ENCODE data around the gene NLRP1.
"Not testable (repeated sequence)": the region's sequence is repeated elsewhere in the genome, so short reads cannot be mapped to it uniquely, and the experiment has no call there.

NLRP1 gene

DNA sequence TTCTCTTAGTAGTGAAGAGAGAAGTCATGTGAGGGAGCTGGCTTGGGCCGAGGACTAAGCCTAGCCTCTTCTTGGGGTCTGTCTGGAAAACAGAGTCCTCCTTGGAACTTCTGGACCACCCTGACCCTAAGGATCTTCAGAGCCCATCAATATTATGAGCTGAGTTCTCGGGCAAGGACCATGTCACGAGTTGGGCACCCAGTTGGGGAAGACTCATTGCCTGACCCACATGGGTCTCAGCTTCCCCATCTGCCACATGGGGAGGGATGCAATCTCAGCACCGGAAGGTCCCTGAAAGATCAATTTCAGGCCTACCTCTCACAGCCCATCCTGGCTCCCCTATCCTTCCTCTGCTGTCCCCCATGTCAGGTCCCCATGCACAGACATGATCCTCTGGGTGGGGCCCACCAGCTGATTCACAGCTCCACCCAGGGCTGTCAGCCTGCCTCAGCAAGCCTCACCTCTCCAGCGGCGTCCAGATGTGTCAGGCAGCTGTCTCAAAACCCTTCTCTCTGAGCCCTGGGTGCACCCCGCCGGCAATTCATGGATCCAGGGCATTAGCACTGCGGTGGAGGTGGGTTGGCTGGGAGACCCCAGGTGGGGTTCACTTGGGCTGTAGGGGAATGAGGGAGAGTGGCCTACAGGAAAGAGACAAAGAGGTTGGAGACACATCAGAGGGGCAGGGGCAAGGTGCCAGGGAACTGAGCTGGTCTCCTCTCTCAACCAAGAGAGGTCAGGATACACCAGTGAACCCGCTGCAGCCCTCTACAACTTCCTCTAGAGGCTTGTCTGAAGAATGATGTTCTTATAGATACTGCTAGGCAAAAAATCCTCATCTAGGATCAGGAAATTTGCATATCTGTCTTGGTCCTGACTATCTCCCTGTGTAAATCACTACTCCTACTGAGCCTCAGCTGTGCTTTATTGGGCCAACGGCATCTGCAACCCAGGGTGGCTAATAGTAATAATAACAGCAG is 1.8 kb downstream of the NLRP1 start:
- Histone ChIP-seq H3K27ac (replicated peaks) (no peak overlapping the region), H3K27me3 (ENCODE audit: insufficient read depth, poor library complexity, severe bottlenecking) (no peaks in the 10 kb centered on the region), H3K4me3 (replicated peaks; ENCODE audit: insufficient read depth, low read length) (no peak overlapping the region)
- no peak for DNase-seq (ENCODE audit: low read depth in 1 of 2, low spot score in 1 of 2)
- TF ChIP-seq GABPA (IDR thresholded peaks at IDR 0.05; ENCODE audit: low read depth) (no peak), SPI1 (IDR thresholded peaks at IDR 0.05; ENCODE audit: borderline replicate concordance, low read depth) (no peak), POLR2AphosphoS5 (IDR thresholded peaks at IDR 0.05; ENCODE audit: low read depth) (no peak)
- TF ChIP-seq, protein P1, sequence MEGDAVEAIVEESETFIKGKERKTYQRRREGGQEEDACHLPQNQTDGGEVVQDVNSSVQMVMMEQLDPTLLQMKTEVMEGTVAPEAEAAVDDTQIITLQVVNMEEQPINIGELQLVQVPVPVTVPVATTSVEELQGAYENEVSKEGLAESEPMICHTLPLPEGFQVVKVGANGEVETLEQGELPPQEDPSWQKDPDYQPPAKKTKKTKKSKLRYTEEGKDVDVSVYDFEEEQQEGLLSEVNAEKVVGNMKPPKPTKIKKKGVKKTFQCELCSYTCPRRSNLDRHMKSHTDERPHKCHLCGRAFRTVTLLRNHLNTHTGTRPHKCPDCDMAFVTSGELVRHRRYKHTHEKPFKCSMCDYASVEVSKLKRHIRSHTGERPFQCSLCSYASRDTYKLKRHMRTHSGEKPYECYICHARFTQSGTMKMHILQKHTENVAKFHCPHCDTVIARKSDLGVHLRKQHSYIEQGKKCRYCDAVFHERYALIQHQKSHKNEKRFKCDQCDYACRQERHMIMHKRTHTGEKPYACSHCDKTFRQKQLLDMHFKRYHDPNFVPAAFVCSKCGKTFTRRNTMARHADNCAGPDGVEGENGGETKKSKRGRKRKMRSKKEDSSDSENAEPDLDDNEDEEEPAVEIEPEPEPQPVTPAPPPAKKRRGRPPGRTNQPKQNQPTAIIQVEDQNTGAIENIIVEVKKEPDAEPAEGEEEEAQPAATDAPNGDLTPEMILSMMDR (IDR thresholded peaks at IDR 0.05; ENCODE audit: insufficient read depth, low read length), result no peak
- TF ChIP-seq, protein P2, sequence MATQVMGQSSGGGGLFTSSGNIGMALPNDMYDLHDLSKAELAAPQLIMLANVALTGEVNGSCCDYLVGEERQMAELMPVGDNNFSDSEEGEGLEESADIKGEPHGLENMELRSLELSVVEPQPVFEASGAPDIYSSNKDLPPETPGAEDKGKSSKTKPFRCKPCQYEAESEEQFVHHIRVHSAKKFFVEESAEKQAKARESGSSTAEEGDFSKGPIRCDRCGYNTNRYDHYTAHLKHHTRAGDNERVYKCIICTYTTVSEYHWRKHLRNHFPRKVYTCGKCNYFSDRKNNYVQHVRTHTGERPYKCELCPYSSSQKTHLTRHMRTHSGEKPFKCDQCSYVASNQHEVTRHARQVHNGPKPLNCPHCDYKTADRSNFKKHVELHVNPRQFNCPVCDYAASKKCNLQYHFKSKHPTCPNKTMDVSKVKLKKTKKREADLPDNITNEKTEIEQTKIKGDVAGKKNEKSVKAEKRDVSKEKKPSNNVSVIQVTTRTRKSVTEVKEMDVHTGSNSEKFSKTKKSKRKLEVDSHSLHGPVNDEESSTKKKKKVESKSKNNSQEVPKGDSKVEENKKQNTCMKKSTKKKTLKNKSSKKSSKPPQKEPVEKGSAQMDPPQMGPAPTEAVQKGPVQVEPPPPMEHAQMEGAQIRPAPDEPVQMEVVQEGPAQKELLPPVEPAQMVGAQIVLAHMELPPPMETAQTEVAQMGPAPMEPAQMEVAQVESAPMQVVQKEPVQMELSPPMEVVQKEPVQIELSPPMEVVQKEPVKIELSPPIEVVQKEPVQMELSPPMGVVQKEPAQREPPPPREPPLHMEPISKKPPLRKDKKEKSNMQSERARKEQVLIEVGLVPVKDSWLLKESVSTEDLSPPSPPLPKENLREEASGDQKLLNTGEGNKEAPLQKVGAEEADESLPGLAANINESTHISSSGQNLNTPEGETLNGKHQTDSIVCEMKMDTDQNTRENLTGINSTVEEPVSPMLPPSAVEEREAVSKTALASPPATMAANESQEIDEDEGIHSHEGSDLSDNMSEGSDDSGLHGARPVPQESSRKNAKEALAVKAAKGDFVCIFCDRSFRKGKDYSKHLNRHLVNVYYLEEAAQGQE (IDR thresholded peaks at IDR 0.05; ENCODE audit: insufficient replicate concordance, low read depth), result no peak

DNA sequence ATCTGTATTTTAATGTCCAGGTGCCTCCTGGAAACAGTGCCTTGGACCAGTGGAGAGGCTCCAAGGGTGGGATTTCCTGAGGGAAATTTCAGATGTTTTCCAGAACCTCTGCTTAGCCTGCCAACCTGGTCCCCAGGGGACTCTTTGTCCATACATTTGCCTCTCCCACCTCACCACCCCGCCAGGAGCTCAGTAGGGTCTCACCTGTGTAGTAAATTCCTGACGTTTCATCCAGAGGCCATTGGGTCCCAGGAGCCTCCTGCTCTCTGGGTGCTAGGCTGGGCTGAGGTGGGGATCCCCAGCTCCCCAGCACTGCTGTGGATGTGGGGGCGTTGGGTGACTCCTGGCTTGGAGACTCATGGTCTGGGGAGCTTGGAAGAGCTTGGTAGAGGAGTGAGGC is 2.7 kb downstream of the NLRP1 start:
- no peak for DNase-seq (ENCODE audit: low read depth in 1 of 2, low spot score in 1 of 2)
- TF ChIP-seq SPI1 (IDR thresholded peaks at IDR 0.05; ENCODE audit: borderline replicate concordance, low read depth), result no peak
- H3K27ac ChIP-seq (replicated peaks), result no peak overlapping the region
- H3K4me3 ChIP-seq (replicated peaks; ENCODE audit: insufficient read depth, low read length), result no peak overlapping the region
- no peaks in the 10 kb centered on the region for H3K27me3 ChIP-seq (ENCODE audit: insufficient read depth, poor library complexity, severe bottlenecking)

- DNase-seq (ENCODE audit: low read depth in 1 of 2, low spot score in 1 of 2), result no peak
- Histone ChIP-seq H3K27me3 (ENCODE audit: insufficient read depth, poor library complexity, severe bottlenecking) (no peaks in the 10 kb centered on the region), H3K27ac (replicated peaks) (no peak overlapping the region), H3K4me3 (replicated peaks; ENCODE audit: insufficient read depth, low read length) (no peak overlapping the region)
- no peak for TF ChIP-seq POLR2AphosphoS5 (IDR thresholded peaks at IDR 0.05; ENCODE audit: low read depth)
- no peak for TF ChIP-seq SPI1 (IDR thresholded peaks at IDR 0.05; ENCODE audit: borderline replicate concordance, low read depth)
- no peak for TF ChIP-seq GABPA (IDR thresholded peaks at IDR 0.05; ENCODE audit: low read depth)
These were observed 3.3 kb downstream of the NLRP1 start for GRCh38 chr17:5580969-5581368.

GRCh38 chr17:5580367-5580766 is 3.9 kb downstream of the NLRP1 start:
- TF ChIP-seq GABPA (IDR thresholded peaks at IDR 0.05; ENCODE audit: low read depth), result no peak
- no peak for TF ChIP-seq SPI1 (IDR thresholded peaks at IDR 0.05; ENCODE audit: borderline replicate concordance, low read depth)
- no peak for TF ChIP-seq POLR2AphosphoS5 (IDR thresholded peaks at IDR 0.05; ENCODE audit: low read depth)
- TF ChIP-seq, protein P2 (IDR thresholded peaks at IDR 0.05; ENCODE audit: insufficient replicate concordance, low read depth), result no peak
- TF ChIP-seq, protein P1 (IDR thresholded peaks at IDR 0.05; ENCODE audit: insufficient read depth, low read length), result no peak
- Histone ChIP-seq H3K27me3 (ENCODE audit: insufficient read depth, poor library complexity, severe bottlenecking) (no peaks in the 10 kb centered on the region), H3K27ac (replicated peaks) (no peak overlapping the region), H3K4me3 (replicated peaks; ENCODE audit: insufficient read depth, low read length) (no peak overlapping the region)
- DNase-seq (ENCODE audit: low read depth in 1 of 2, low spot score in 1 of 2), result no peak

GRCh38 chr17:5578768-5579167 is 5.5 kb downstream of the NLRP1 start:
- DNase-seq (ENCODE audit: low read depth in 1 of 2, low spot score in 1 of 2); H3K4me3 ChIP-seq (replicated peaks; ENCODE audit: insufficient read depth, low read length); H3K27ac ChIP-seq (replicated peaks); H3K27me3 ChIP-seq (ENCODE audit: insufficient read depth, poor library complexity, severe bottlenecking): not testable (repeated sequence)

DNA sequence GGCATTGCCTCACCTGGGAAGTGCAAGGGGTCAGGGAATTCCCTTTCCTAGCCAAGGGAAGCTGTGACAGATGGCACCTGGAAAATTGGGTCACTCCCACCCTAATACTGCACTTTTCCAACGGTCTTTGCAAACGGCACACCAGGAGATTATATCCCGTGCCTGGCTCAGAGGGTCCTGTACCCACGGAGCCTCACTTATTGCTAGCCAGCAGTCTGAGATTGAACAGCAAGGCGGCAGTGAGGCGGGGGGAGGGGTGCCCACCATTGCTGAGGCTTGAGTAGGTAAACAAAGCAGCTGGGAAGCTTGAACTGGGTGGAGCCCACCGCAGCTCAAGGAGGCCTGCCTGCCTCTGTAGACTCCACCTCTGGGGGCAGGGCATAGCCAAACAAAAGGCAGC is 11.3 kb downstream of the NLRP1 start:
- not testable (repeated sequence) for H3K4me3 ChIP-seq (replicated peaks; ENCODE audit: insufficient read depth, low read length); DNase-seq (ENCODE audit: low read depth in 1 of 2, low spot score in 1 of 2); H3K27ac ChIP-seq (replicated peaks); H3K27me3 ChIP-seq (ENCODE audit: insufficient read depth, poor library complexity, severe bottlenecking)

All from HL-60 (cell line).